HG03064 (cell line): Measurements from ENCODE around the gene MED13L.

ENCODE experiments used
- ATAC-seq: cut with Tn5 transposase; IDR thresholded peaks from one replicate; pipeline ENCODE4 v1.9.1; 2021; ENCODE audit warnings: low read depth; ENCODE audit not compliant: unreplicated experiment

The MED13L gene

GRCh38 chr12:116277467-116278278 is at the start of gene MED13L:
Gene MED13L, minus strand, starts transcription at chr12:116277693. Its CDS starts 562 bp downstream, at chr12:116277131.
- ATAC-seq, result peak; percentile 80

- ATAC-seq, result peak; percentile 96
Measured at GRCh38 chr12:116325336-116325664, 47.8 kb upstream of the MED13L start.

DNA sequence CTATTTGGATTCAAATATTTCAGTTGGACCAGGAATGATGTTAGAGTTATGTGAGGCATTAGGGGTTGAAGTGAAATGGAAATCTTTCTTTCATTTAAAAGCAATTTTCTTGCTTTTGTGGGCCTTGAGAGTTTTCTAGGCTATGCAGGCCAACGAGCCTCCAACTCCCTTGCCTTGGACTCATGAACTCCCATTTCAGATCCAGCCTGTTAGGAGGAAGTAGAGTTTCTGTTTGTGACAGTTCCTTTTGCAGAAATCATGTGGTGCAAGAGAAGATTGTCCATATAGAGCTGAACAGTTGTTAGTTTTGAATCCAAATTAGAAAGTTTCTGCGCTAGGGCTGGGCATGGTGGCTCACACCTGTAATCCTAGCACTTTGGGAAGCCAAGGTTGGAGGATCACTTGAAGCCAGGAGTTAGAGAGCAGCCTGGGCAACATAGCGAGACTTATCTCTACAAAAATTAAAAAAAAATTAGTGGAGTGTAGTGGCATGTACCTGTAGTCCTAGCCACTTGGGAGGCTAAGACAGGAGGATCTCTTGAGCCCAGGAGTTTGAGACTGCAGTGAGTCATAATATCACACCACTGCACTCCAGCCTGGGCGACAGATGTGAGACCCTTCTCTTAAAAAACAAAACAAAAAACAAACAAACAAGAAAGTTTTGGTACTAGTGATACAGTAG is 47.3 kb upstream of the MED13L start:
- ATAC-seq, result no peak

DNA sequence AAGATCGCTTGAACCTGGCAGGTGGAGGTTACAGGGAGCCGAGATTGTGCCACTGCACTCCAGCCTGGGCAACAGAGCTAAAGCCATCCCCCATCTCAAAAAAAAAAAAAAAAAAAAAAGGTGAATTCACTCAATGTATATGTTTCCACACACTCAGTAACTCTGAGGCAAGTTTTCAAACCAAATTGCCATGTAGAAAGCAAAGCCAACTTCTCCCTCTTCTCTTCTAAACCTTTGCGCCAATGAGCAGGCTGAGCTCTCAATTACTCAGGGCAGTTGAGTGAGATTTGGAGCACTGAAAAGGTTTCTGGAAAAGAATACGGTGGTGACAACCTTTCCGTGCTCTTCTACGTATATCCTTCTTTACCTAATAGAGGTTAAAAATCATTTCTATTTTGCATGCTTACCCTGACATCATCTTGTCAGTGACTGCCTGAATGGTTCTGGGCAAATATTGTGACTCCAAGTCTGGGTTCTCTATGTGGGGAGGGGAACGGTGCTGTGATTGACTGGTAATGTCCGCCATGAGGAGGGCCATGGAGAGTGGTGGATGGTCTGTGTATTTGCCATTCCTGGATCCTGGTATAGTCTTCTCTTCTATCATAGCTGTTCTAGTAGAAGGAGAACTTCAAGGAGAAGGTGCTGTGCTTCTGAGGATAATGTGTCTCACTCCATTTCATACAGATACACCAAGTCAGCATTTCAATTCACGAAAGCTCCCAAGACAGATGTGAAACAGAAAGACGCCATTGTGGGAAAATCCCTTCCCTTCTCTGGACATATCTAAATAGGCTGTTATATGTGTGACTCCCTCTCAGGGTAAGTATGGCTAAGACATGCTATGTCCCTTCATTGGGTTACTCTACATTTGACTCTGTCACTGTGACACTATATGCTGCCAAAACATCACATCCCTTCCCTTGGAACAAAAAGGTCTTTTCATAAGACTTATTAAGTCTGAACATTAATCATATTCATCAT is 46.2 kb upstream of the MED13L start:
- ATAC-seq, result no peak

DNA sequence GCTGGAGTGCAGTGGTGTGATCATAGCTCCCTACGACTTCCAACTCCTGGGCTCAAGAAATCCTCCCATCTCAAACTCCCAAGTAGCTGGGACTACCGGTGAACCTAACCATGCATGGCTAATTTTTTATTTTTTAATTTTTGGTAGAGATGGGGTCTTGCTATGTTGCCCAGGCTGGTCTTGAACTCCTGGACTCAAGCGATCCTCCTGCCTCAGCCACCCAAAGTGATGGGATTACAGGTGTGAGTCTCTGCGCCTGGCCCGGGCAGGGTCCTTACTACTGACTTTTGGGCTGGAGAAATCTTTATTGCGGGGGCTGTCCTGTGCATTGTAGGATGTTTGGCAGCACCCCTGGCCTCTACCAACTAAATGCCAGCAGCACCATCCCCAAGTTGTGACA is 44.4 kb upstream of the MED13L start:
- ATAC-seq, result no peak

- no peak for ATAC-seq
Measured at GRCh38 chr12:116320791-116321217, 43.3 kb upstream of the MED13L start.

- no peak for ATAC-seq
Measured at GRCh38 chr12:116319898-116320621, 42.6 kb upstream of the MED13L start.

- no peak for ATAC-seq
Measured at GRCh38 chr12:116319233-116319897, 41.9 kb upstream of the MED13L start.

DNA sequence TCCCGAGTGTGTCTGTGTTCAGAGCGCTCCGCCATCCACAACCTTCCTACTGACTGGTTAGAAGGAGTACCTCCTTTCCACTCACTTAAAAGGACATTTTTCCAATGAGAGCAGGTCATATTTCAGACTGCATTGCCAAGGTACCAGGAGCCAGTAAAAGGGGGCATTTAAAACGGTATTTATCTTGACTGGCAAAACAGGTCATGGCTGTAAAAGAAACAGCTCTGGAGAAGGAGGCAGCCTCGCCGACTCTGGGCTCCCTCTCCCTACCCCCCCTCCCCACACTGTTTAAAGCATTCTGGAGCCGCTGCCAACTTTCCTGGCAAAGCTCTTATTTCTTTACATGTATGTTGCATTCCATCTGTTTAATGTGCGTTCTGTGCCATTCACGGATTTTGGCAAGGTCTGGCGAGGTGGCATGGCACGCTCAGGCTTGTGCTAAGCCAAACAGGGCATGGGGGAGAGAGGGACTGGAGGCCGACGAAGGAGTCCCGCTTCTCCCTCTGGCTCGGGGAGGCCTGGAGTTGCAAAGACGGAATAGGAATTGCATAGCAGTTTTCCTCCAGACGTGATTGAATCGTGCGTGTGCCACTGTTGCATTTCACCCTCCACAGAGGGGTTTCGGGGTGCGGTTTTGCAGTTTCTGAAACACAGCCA is 41.2 kb upstream of the MED13L start:
- ATAC-seq, result no peak

DNA sequence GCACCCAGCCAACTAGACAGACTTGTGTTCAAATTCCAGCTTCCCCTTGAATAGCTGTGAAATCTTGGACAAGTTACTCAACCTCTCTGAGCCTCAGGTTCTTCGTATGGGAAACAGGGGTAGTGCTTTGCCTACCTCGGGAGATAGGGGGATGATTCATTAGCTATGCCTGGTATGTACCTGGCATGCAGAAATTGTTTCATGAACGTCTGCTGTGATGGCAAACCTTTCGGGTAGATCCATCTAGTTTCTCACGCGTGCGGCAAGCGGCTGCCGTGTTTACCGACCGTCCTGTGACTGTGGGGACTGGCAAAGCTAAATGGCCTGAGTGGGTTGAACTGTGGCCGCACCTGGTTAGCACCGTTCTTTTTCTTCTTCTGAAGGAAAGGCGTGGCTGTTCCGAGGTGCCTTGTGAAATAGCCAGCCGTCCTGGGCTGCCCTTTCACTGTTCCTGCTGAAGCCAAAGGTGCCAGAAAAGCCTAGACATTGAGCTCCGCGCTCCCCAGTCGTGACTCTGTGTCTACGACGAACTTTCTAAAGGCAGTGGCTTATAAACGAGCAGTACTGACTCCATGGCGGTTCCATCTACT is 40.6 kb upstream of the MED13L start:
- ATAC-seq, result no peak

GRCh38 chr12:116317139-116317538 is 39.6 kb upstream of the MED13L start:
- no peak for ATAC-seq

- no peak for ATAC-seq
Measured at GRCh38 chr12:116314477-116314876, 37.0 kb upstream of the MED13L start.

DNA sequence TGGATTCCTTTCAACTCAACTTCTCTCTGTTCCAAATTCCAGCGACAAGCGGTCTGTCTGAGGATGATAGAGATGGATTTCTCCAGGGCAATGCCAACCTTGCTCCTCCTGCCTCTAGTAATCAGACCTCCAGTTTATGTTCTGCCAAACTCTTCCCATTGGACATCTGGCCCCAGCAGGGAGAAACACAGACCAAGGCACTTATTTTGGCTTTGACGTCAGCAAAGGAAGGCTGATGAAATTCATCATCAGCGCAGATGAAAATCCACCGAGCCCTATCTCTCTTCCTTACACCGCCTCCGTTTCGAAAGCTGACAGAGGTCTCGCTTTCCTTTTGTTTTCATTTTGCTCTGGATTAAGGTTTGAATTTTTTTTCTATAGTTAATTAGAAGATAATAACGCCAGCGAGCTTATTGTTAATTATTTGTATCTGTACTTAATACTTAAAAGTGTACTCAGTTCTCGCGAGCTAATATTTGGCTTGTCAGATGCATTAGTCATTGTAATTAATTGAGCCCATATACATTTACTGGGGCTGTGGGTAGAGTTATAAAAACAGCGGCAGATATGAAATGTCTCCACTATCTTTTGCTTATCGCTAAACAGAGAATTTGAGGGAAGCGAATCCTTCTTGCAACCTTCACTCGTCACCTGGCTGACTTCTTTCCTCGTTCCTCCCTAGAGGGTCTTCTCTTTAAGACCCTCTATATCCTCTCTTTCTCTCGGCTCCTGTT is 35.9 kb upstream of the MED13L start:
- ATAC-seq, result no peak

- no peak for ATAC-seq
Measured at GRCh38 chr12:116310082-116310481, 32.6 kb upstream of the MED13L start.

DNA sequence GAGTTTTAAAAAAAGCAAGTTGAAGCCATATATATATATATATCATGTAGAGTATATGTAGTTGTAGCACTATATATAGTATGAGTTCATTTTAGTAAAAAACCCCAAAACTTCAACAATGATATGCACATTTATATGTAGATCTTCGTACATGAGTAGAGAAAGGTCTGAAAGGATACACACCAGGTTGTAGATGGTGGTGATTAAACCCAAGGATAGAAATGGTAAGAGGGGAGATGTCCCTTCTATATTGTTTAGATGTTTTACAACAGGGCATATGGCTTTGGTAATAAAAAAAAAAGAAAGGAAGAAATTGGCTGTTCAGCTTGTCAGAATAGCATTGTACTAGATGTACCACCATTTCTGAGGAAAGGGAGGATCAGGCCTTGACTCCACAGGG is 31.9 kb upstream of the MED13L start:
- no peak for ATAC-seq

DNA sequence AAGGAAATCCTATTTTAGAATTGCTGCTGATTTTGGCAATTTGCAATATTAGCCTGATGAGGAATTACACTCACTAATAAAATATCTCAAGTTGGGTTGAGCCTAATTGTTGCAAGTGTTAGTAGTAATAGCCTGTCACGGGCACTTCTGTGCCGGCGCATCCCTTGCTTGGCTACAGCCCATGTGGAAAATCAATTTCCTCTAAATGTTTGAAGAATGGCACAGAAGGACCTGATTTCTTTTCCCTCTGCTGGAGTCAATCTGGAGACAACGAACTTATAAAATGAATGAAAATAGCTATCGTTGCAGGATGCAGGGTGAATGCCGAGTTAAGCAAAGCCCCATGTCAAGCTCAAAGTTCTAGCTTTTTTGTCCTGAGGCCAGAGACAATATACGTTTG is 31.2 kb upstream of the MED13L start:
- ATAC-seq, result no peak

GRCh38 chr12:116306968-116307367 is 29.5 kb upstream of the MED13L start:
- no peak for ATAC-seq

DNA sequence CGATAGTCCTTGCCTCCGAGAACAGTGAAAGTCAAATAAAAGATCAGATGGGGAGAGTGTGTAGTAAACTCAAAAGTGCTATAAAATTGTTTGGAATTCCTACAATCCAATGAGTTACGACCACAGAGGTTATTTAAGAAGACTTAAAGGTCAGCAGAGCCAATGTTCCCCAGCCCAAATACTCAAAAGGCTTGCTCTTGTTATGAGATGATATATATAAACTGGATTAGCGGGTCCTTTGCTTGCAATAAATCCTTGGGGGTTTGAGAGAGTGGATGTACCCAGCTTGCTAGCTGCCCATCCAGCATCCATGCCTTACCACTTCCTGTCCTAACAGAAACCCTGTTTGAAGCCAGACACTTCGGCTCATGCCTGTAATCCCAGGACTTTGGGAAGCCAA is 29.0 kb upstream of the MED13L start:
- no peak for ATAC-seq
